Mesenchymal stem cell (in vitro differentiated cells and primary cell): Measurements from ENCODE around the gene NRTN.

Experiments
- DNase-seq: peaks from one replicate; pipeline ENCODE4 v3.0.0-alpha.2; 2013
- H2AFZ ChIP-seq: one replicate; pipeline ENCODE4 v1.6.1; 2013; ENCODE audit warnings: low read depth, mild to moderate bottlenecking, control low read depth, inconsistent platforms, low read length, moderate library complexity
- H2AK5ac ChIP-seq: 2 replicates; pipeline ENCODE4 v1.6.1; 2013; ENCODE audit warnings: low read length, moderate library complexity, mild to moderate bottlenecking, inconsistent platforms; ENCODE audit not compliant: severe bottlenecking
- H2BK120ac ChIP-seq: one replicate; pipeline ENCODE4 v1.6.1; 2013; ENCODE audit warnings: low read depth, mild to moderate bottlenecking, inconsistent platforms, low read length, moderate library complexity
- H2BK12ac ChIP-seq, 2 experiments: one replicate each; pipeline ENCODE4 v1.6.1; 2013; ENCODE audit warnings: inconsistent platforms in 2 of 2, low read length in 2 of 2, mild to moderate bottlenecking in 2 of 2, moderate library complexity in 2 of 2, control low read depth in 1 of 2
- H2BK15ac ChIP-seq: one replicate; pipeline ENCODE4 v1.6.1; 2013; ENCODE audit warnings: mild to moderate bottlenecking, low read depth, inconsistent platforms; ENCODE audit not compliant: poor library complexity, severe bottlenecking
- H2BK5ac ChIP-seq: 2 replicates; pipeline ENCODE4 v1.6.1; 2013; ENCODE audit warnings: low read depth, mild to moderate bottlenecking, low read length, control low read depth, inconsistent platforms; ENCODE audit not compliant: poor library complexity, severe bottlenecking
- H3K14ac ChIP-seq, 2 experiments: one replicate each; pipeline ENCODE4 v1.6.1; 2013; ENCODE audit warnings: inconsistent platforms in 2 of 2, low read length in 2 of 2, control low read depth in 1 of 2, mild to moderate bottlenecking in 1 of 2, moderate library complexity in 1 of 2
- H3K18ac ChIP-seq, 2 experiments: one replicate each; pipeline ENCODE4 v1.6.1; 2013; ENCODE audit warnings: inconsistent platforms in 2 of 2, low read length in 2 of 2, control low read depth in 1 of 2, low read depth in 1 of 2, mild to moderate bottlenecking in 1 of 2
- H3K23ac ChIP-seq, 2 experiments: one replicate each; pipeline ENCODE4 v1.6.1; 2013; ENCODE audit warnings: inconsistent platforms in 2 of 2, low read length in 2 of 2, mild to moderate bottlenecking in 2 of 2, moderate library complexity in 2 of 2, control low read depth in 1 of 2
- H3K27ac ChIP-seq: 2 replicates; pipeline ENCODE4 v1.5.1; 2013; ENCODE audit warnings: mild to moderate bottlenecking, moderate library complexity, low read length, control low read depth, inconsistent platforms; ENCODE audit not compliant: poor library complexity, severe bottlenecking
- H3K27me3 ChIP-seq, 2 experiments: 2 replicates each; pipeline versions ENCODE4 v1.6.1 to v1.7.0; 2013; ENCODE audit warnings: low read length in 2 of 2, mild to moderate bottlenecking in 2 of 2, moderate library complexity in 2 of 2, control low read depth in 1 of 2, inconsistent platforms in 1 of 2; ENCODE audit not compliant: control insufficient read depth in 1 of 2, insufficient read depth in 1 of 2
- H3K36me3 ChIP-seq, 2 experiments: 2 replicates each; pipeline versions ENCODE4 v1.6.1 to v1.7.0; 2013; ENCODE audit warnings: low read length in 2 of 2, control low read depth in 1 of 2, inconsistent platforms in 1 of 2, low read depth in 1 of 2, mild to moderate bottlenecking in 1 of 2; ENCODE audit not compliant: insufficient read depth in 2 of 2, control insufficient read depth in 1 of 2
- H3K4ac ChIP-seq, 2 experiments: one replicate each; pipeline ENCODE4 v1.6.1; 2013; ENCODE audit warnings: inconsistent platforms in 2 of 2, low read length in 2 of 2, mild to moderate bottlenecking in 2 of 2, moderate library complexity in 2 of 2, control low read depth in 1 of 2, low read depth in 1 of 2
- H3K4me1 ChIP-seq: 2 replicates; pipeline ENCODE4 v1.6.1; 2013; ENCODE audit warnings: low read depth, low read length, control low read depth; ENCODE audit not compliant: control insufficient read depth, insufficient read depth
- H3K4me2 ChIP-seq: 2 replicates; pipeline ENCODE4 v1.6.1; 2013; ENCODE audit warnings: low read length, mild to moderate bottlenecking, inconsistent platforms; ENCODE audit not compliant: poor library complexity, severe bottlenecking
- H3K4me3 ChIP-seq, 2 experiments: 2 replicates each; pipeline versions ENCODE4 v1.5.1 to v1.7.0; 2013; ENCODE audit warnings: low read length in 2 of 2, mild to moderate bottlenecking in 2 of 2, control low read depth in 1 of 2, low read depth in 1 of 2; ENCODE audit not compliant: insufficient read depth in 1 of 2
- H3K79me1 ChIP-seq: replicated peaks from 2 replicates; pipeline ENCODE4 v1.6.1; 2013; ENCODE audit warnings: mild to moderate bottlenecking, control low read depth, low read length, inconsistent platforms; ENCODE audit not compliant: poor library complexity, severe bottlenecking
- H3K9ac ChIP-seq: 2 replicates; pipeline ENCODE4 v1.7.0; 2013; ENCODE audit warnings: mild to moderate bottlenecking, low read length, moderate library complexity
- H3K9me3 ChIP-seq: 2 replicates; pipeline ENCODE4 v1.7.0; 2013; ENCODE audit warnings: mild to moderate bottlenecking, low read length; ENCODE audit not compliant: control insufficient read depth
- H4K8ac ChIP-seq: one replicate; pipeline ENCODE4 v1.6.1; 2013; ENCODE audit warnings: inconsistent platforms, mild to moderate bottlenecking, low read length, moderate library complexity
- H4K91ac ChIP-seq: one replicate; pipeline ENCODE4 v1.6.1; 2013; ENCODE audit warnings: mild to moderate bottlenecking, low read length, inconsistent platforms
- WGBS: methylation state at CpG from one replicate; pipeline ENCODE4 v1.1.7; 2013; ENCODE audit warnings: mixed read lengths; 5-methylcytosine and 5-hydroxymethylcytosine counted together

NRTN gene

DNA sequence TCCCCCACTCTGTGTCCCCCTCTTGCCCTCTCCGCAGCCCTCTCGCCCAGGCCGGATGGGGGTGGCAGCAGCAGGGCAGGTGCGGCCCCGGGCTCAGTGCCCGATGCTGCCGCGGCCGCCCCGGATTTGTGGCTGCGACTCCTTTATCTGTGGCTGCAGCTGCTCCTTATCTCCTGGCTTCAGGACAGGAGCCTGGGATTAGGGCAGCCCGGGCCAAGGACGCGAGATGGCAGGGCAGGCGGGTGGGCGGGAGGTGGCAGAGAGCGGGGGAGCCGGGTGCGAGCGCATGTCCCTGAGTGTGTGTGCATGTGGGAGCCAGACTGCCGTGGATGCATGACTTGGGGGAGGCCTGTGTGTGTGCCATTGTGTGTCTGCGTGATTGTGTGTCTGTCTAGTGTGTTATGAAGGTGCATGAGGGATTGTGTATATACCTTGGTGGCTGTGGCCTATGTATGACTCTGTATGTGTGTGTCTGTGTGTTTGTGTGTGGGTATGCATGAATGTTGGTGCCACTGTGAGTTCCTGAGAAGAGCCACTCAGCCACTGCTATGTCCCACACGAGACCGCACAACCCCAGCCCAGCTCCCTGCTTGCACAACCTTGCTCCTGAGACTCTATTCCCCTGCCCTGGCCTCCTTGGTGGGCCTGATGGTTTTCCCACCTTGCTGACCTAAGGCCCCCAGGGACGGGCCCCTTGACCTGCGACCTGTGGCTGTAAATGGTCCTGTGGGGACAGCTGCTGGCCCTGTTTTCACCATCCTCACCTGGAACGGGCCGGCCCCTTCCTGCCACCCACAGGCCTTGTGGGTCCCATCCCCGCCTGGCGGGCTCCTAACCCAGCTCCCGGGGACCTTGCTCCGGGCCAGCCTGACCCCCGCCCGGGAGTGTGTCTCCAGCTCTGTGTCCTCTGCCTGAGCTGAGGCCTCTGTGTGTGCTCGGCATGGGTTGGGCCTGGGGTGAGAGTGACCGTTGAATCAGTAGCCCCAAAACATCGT lies 5.3 kb upstream of the NRTN start:
- no peaks in the 10 kb centered on the region for H3K9me3 ChIP-seq
- H3K79me1 ChIP-seq, result no peaks in the 10 kb centered on the region
- no peak overlapping the region for H3K27ac ChIP-seq
- H2BK12ac ChIP-seq, result no peak overlapping the region
- no peak overlapping the region for H2BK15ac ChIP-seq
- H2AFZ ChIP-seq, result no peak overlapping the region
- no peaks in the 10 kb centered on the region for H3K36me3 ChIP-seq
- WGBS, result 89% methylated on average over 37 of the region's 37 CpGs
- no peak overlapping the region for H3K4me3 ChIP-seq
- H3K4ac ChIP-seq, result no peak overlapping the region
- H3K4me2 ChIP-seq, result no peak overlapping the region
- H3K14ac ChIP-seq, result no peak overlapping the region
- no peak overlapping the region for H2AK5ac ChIP-seq
- H4K8ac ChIP-seq, result no peak overlapping the region
- no peak overlapping the region for H2BK5ac ChIP-seq
- H3K27me3 ChIP-seq, result peaks cover 9 to 37% of the 10 kb centered on the region in 2 experiments
- H2BK120ac ChIP-seq, result no peak overlapping the region
- no peak overlapping the region for H3K9ac ChIP-seq
- H3K23ac ChIP-seq, result no peak overlapping the region
- DNase-seq, result no peak
- H3K18ac ChIP-seq, result no peak overlapping the region
- no peak overlapping the region for H4K91ac ChIP-seq
- H3K4me1 ChIP-seq, result peaks cover 11% of the 10 kb centered on the region

DNA sequence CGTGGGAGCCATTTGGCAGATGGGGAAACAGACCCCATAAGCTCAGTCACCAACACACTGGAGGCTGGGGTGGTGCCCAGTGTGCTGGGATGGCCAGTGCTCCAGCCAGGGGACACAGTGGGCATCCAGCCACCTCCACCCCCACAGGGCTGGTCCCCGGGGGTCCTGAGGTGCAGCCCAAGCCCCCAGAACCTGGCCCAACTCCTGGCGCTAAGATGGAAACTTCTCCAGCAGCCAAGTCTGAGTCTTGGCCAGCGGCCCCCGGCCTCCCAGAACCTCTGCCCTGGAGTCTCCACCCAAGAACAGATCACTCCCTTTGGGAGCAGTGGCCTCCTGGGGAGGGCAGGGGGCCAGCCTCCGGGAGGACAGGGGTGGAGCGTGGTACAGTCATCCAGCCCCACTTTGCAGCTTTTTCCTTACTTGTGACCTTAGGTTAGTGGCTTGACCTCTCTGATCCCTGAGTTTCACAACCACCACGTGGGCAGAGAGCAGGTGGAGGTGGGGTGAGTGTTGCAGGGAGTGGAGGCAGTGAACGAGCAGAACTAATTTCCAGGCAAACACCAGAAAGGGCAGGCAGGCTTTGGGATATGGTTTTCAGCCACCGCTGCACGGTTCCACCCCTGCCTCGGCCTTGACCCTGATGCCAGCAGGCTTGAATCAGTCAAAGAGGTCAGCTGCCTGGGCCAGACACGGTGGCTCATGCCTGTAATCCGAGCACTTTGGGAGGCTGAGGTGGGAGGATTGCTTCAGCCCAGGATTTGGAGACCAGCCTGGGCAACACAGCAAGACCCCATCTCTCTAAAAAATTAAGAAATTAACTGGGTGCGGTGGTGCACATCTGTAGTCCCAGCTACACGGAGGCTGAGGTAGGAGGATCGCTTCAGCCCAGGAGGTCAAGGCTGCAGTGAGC lies 4.3 kb upstream of the NRTN start:
- no peak overlapping the region for H3K4me2 ChIP-seq
- H2BK5ac ChIP-seq, result no peak overlapping the region
- no peak overlapping the region for H3K9ac ChIP-seq
- no peak overlapping the region for H3K18ac ChIP-seq
- H3K4ac ChIP-seq, result no peak overlapping the region
- H3K36me3 ChIP-seq, result no peaks in the 10 kb centered on the region
- H3K27me3 ChIP-seq, result peaks cover 15 to 42% of the 10 kb centered on the region in 2 experiments
- no peak for DNase-seq
- peak overlapping the region; percentile 7 for H4K91ac ChIP-seq
- H3K79me1 ChIP-seq, result no peaks in the 10 kb centered on the region
- H2AFZ ChIP-seq, result no peak overlapping the region
- no peak overlapping the region for H3K4me3 ChIP-seq
- H4K8ac ChIP-seq, result no peak overlapping the region
- no peak overlapping the region for H3K27ac ChIP-seq
- H3K23ac ChIP-seq, result no peak overlapping the region
- 82% methylated on average over 17 of the region's 17 CpGs for WGBS
- no peak overlapping the region for H2BK15ac ChIP-seq
- H2AK5ac ChIP-seq, result no peak overlapping the region
- H2BK12ac ChIP-seq, result peak overlapping the region in 1 of 2 experiments; percentile 54
- no peak overlapping the region for H2BK120ac ChIP-seq
- H3K4me1 ChIP-seq, result peaks cover 16% of the 10 kb centered on the region
- H3K9me3 ChIP-seq, result no peaks in the 10 kb centered on the region
- H3K14ac ChIP-seq, result no peak overlapping the region

DNA sequence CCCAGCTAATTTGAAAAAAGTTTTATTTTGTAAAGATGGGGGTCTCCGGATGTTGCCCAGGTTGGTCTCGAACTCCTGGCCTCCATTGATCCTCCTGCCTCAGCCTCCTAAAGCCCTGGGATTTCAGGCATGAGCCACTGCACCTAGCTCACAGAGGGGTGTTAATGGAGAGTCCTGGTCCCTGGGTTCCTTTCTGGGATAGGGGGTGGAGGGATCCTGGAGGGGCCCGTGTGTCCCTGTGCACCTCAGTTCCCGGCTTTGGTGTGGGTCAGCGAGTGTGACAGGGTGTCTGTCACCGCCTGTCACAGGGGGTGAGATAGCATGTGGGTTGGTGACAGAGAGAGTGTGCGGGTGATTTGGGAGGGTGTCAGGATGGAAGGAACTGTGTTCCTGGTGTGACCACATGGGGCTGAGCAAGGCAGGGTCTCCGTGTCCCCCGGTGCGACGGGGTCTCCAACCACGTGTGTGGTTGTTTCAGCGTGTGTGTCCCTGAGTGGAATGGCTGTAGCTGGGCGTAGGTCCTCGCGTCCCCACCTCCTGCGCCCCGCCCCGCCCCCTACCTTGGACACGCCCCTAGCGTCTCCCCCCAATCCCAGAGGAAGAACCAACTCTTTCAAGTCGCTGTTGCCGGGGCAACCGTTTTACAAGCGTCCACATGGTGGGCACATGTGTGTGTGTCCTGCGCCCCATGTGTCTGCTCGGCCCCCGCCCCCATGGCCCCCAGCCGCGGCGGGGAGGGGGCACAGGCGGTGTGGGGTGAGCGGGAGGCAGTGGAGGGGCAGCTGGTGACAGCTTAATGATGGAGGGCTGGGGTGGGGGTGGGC lies 2.9 kb upstream of the NRTN start:
- WGBS, result 35% methylated on average over 28 of the region's 33 CpGs
- H2AFZ ChIP-seq, result no peak overlapping the region

More for the DNA sequence above, 2.9 kb upstream of the NRTN start:
- H2BK15ac ChIP-seq, result no peak overlapping the region
- no peak overlapping the region for H3K4me2 ChIP-seq
- no peak overlapping the region for H4K91ac ChIP-seq
- H3K4me3 ChIP-seq, result no peak overlapping the region
- H3K18ac ChIP-seq, result no peak overlapping the region
- no peak overlapping the region for H4K8ac ChIP-seq
- H3K23ac ChIP-seq, result no peak overlapping the region
- H2BK12ac ChIP-seq, result no peak overlapping the region
- H3K9ac ChIP-seq, result no peak overlapping the region
- H3K14ac ChIP-seq, result no peak overlapping the region
- no peak overlapping the region for H3K27ac ChIP-seq
- H3K36me3 ChIP-seq, result no peaks in the 10 kb centered on the region
- no peaks in the 10 kb centered on the region for H3K79me1 ChIP-seq
- no peak overlapping the region for H2AK5ac ChIP-seq
- H2BK120ac ChIP-seq, result no peak overlapping the region
- no peak overlapping the region for H2BK5ac ChIP-seq
- peaks cover 28 to 56% of the 10 kb centered on the region in 2 experiments for H3K27me3 ChIP-seq
- H3K4me1 ChIP-seq, result peaks cover 17% of the 10 kb centered on the region
- no peaks in the 10 kb centered on the region for H3K9me3 ChIP-seq
- H3K4ac ChIP-seq, result no peak overlapping the region
- peak; percentile 47 for DNase-seq
